GM13976 (cell line): ENCODE results near the gene OR4D6.
"Not testable (repeated sequence)": the region's sequence is repeated elsewhere in the genome, so short reads cannot be mapped to it uniquely, and the experiment has no call there.

Source experiments
- DNase-seq: peaks from one replicate; pipeline ENCODE4 v3.0.0; 2012; ENCODE audit warnings: low spot score
- CTCF ChIP-seq: IDR thresholded peaks from 2 replicates; pipeline ENCODE4 v1.5.1; 2012; ENCODE audit warnings: borderline replicate concordance, mild to moderate bottlenecking; ENCODE audit not compliant: insufficient read depth; ENCODE audit errors: extremely low read depth, missing control alignments, control extremely low read depth
- in situ Hi-C: fragments of 300-500 bp; cut with MboI; formaldehyde crosslinking; loops from one replicate; pipeline ENCODE4 v1.12.0; 2022; ENCODE audit warnings: low sequenced_read_pairs, mixed read lengths, inconsistent platforms; ENCODE audit not compliant: unreplicated experiment

OR4D6 gene

GRCh38 chr11:59425131-59425530, 31.6 kb upstream of the OR4D6 start:
- no peak for TF ChIP-seq CTCF
- in situ Hi-C loops, result loop anchor here (10.0 kb wide), 2 partner anchors 130 to 240 kb away; no protein-coding TSS in a partner anchor
- DNase-seq, result no peak

- in situ Hi-C loops, result loop anchor here (10.0 kb wide), 2 partner anchors 132 to 242 kb away; no protein-coding TSS in a partner anchor
- no peak for TF ChIP-seq CTCF
- no peak for DNase-seq
Measured at GRCh38 chr11:59426361-59427067, 30.2 kb upstream of the OR4D6 start, which contains the start of gene OR5A2. OR5A2 (minus strand) TSS chr11:59426413; CDS start chr11:59422953, 3,460 bp downstream.

- in situ Hi-C loops, result loop anchor here (10.0 kb wide), 2 partner anchors 132 to 242 kb away; no protein-coding TSS in a partner anchor
- no peak for DNase-seq
- TF ChIP-seq CTCF, result no peak
Measured at GRCh38 chr11:59427068-59427382, 29.7 kb upstream of the OR4D6 start.

GRCh38 chr11:59429924-59430516, 26.7 kb upstream of the OR4D6 start:
- in situ Hi-C loops, result loop anchor here (10.0 kb wide), 2 partner anchors 135 to 245 kb away; no protein-coding TSS in a partner anchor
- peak; percentile 60 for DNase-seq
- peak; percentile 46 for TF ChIP-seq CTCF

GRCh38 chr11:59436169-59436568, 20.6 kb upstream of the OR4D6 start, which contains the start of gene OR5A1:
OR5A1 (plus strand) TSS chr11:59436469; CDS start chr11:59443169, 6,700 bp downstream.
- in situ Hi-C loops, result no loop called here
- no peak for TF ChIP-seq CTCF
- no peak for DNase-seq

GRCh38 chr11:59437770-59438169, 19.0 kb upstream of the OR4D6 start:
- in situ Hi-C loops, result no loop called here
- no peak for DNase-seq
- no peak for TF ChIP-seq CTCF

GRCh38 chr11:59445624-59446023, 11.1 kb upstream of the OR4D6 start:
- in situ Hi-C loops, result loop anchor here (10.0 kb wide), 1 partner anchor 59 kb away; the partner anchor contains the start of gene OR4D11
- DNase-seq, result not testable (repeated sequence)
